ENCODE results near the gene MAPKAPK3.

The MAPKAPK3 gene

DNA sequence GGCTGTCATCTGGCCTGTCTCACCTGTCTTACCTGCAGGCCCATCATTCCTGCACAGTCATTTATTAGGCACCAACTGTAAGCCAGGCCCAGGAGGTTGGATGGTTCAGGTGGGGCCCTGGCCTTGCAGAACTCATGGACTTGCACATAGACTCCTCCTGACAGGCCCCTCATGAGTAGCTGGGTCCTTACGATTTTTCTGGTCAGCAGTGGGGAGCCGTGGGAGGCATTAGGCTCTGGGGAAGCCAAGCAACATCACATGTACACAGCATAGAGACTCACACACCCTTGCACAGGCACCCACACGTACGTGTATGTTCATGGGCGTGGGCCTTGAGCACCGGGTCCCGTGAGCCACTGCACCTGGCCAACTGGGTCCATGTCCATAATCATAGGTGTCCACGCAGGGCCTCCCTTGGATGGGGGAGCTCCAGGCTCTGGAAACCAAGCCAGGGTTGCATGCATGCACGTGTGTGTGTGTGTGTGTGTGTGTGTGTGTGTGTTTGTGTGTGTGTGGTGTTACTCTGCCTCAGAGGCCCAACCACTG, 25.7 kb upstream of the MAPKAPK3 start:
- POLR2A ChIA-PET: interaction anchor here (1.1 kb wide), 1 partner anchor 22 kb away, joined by 4 read pairs; the partner anchor contains the start of gene HEMK1
- TF ChIP-seq, protein P1, sequence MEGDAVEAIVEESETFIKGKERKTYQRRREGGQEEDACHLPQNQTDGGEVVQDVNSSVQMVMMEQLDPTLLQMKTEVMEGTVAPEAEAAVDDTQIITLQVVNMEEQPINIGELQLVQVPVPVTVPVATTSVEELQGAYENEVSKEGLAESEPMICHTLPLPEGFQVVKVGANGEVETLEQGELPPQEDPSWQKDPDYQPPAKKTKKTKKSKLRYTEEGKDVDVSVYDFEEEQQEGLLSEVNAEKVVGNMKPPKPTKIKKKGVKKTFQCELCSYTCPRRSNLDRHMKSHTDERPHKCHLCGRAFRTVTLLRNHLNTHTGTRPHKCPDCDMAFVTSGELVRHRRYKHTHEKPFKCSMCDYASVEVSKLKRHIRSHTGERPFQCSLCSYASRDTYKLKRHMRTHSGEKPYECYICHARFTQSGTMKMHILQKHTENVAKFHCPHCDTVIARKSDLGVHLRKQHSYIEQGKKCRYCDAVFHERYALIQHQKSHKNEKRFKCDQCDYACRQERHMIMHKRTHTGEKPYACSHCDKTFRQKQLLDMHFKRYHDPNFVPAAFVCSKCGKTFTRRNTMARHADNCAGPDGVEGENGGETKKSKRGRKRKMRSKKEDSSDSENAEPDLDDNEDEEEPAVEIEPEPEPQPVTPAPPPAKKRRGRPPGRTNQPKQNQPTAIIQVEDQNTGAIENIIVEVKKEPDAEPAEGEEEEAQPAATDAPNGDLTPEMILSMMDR (IDR thresholded peaks at IDR 0.05; ENCODE audit: insufficient read depth, low read length, missing control alignments): no peak
- CTCF ChIA-PET: interaction anchor here (1.0 to 10.3 kb wide), 6 partner anchors 8 to 40 kb away, joined by 3 to 138 read pairs (median 5); partner anchors contain the start of genes CISH, HEMK1 and MAPKAPK3
- H3K4me3 ChIP-seq (ENCODE audit: low read depth, low read length): no peak overlapping the region
- DNase-seq (ENCODE audit: low read depth, low spot score): no peak

GRCh38 chr3:50592568-50592967, 24.4 kb upstream of the MAPKAPK3 start:
- CTCF ChIA-PET: interaction anchor here (1.1 to 10.3 kb wide), 4 partner anchors 9 to 21 kb away, joined by 4 to 138 read pairs (median 50); partner anchors contain the start of genes CISH, HEMK1 and MAPKAPK3
- no peak overlapping the region for H3K4me3 ChIP-seq (ENCODE audit: low read depth, low read length)
- POLR2A ChIA-PET: interaction anchor here (1.0 to 1.3 kb wide), 2 partner anchors 19 to 24 kb away, joined by 4 to 6 read pairs; partner anchors contain the start of genes CISH and HEMK1
- no peak for DNase-seq (ENCODE audit: low read depth, low spot score)
- TF ChIP-seq, protein P1 (IDR thresholded peaks at IDR 0.05; ENCODE audit: insufficient read depth, low read length, missing control alignments): no peak

- TF ChIP-seq, protein P1 (IDR thresholded peaks at IDR 0.05; ENCODE audit: insufficient read depth, low read length, missing control alignments): no peak
- DNase-seq (ENCODE audit: low read depth, low spot score): no peak
- no peak overlapping the region for H3K4me3 ChIP-seq (ENCODE audit: low read depth, low read length)
- ChIA-PET CTCF (interaction anchor here (1.0 to 10.3 kb wide), 3 partner anchors 15 to 20 kb away, joined by 3 to 138 read pairs (median 94); partner anchors contain the start of genes CISH, HEMK1 and MAPKAPK3), POLR2A (no interaction called here)
These were observed 22.6 kb upstream of the MAPKAPK3 start for GRCh38 chr3:50594253-50594785.

GRCh38 chr3:50599115-50599715, 17.7 kb upstream of the MAPKAPK3 start:
- H3K4me3 ChIP-seq (ENCODE audit: low read depth, low read length): no peak overlapping the region
- TF ChIP-seq, protein P1 (IDR thresholded peaks at IDR 0.05; ENCODE audit: insufficient read depth, low read length, missing control alignments): no peak
- ChIA-PET POLR2A (no interaction called here), CTCF (interaction anchor here (0.9 to 11.2 kb wide), 5 partner anchors 8 to 57 kb away, joined by 3 to 173 read pairs (median 3); partner anchors contain the start of genes C3orf18, CISH, HEMK1 and MAPKAPK3)
- no peak for DNase-seq (ENCODE audit: low read depth, low spot score)

DNA sequence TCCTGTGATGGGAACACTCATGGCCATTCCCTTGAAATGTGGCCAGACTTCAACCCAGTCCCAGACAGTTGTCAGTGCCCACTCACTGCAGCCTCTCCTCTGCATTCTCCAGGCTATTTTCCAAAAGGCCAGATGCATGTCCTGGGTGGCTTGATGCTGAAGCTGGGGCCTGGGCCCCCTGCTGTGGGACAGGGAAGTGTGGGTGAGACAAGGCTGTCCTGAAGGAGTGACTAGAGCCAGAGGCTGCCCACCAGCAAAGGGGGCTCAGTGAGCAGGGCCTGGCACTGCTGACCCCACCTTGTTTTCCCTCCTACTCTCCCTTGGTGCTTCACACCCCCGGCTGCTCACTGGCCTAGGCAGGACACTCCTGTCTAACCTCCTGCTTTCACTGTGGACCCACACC, 17.2 kb upstream of the MAPKAPK3 start:
- TF ChIP-seq, protein P1 (IDR thresholded peaks at IDR 0.05; ENCODE audit: insufficient read depth, low read length, missing control alignments): no peak
- ChIA-PET POLR2A (no interaction called here), CTCF (interaction anchor here (10.4 to 11.2 kb wide), 2 partner anchors 15 to 29 kb away, joined by 111 to 173 read pairs; partner anchors contain the start of genes C3orf18, CISH, HEMK1 and MAPKAPK3)
- no peak overlapping the region for H3K4me3 ChIP-seq (ENCODE audit: low read depth, low read length)
- no peak for DNase-seq (ENCODE audit: low read depth, low spot score)
